ENCODE measurements around the gene BRIP1. TPM values are rescaled to one million over a fixed set of nuclear protein-coding genes. Genes with fewer than 3 reads are reported as not detected.

The BRIP1 gene
- total RNA-seq, 1 experiment from 2014 or later: 12.0 TPM

GRCh38 chr17:61809816-61810392 lies 53.4 kb downstream of the BRIP1 start:
- no peak for DNase-seq
- no peaks in the 10 kb centered on the region for H3K27me3 ChIP-seq (ENCODE audit: control insufficient read depth, insufficient read depth, low read length)
- H3K36me3 ChIP-seq (replicated peaks; ENCODE audit: control insufficient read depth, insufficient read depth, low read length): no peaks in the 10 kb centered on the region; the same call in 1 of the 2 replicates
- no peak overlapping the region for H3K4me3 ChIP-seq (ENCODE audit: insufficient read depth, low read depth, low read length)

- Histone ChIP-seq H3K4me3 (ENCODE audit: insufficient read depth, low read depth, low read length) (no peak overlapping the region), H3K27me3 (ENCODE audit: control insufficient read depth, insufficient read depth, low read length) (no peaks in the 10 kb centered on the region), H3K36me3 (replicated peaks; ENCODE audit: control insufficient read depth, insufficient read depth, low read length) (no peaks in the 10 kb centered on the region; the same call in 1 of the 2 replicates)
- no peak for DNase-seq
These were observed 54.9 kb downstream of the BRIP1 start for GRCh38 chr17:61808442-61808841.

GRCh38 chr17:61806936-61807335 lies 56.4 kb downstream of the BRIP1 start:
- DNase-seq: no peak
- H3K36me3 ChIP-seq (replicated peaks; ENCODE audit: control insufficient read depth, insufficient read depth, low read length): no peaks in the 10 kb centered on the region; the same call in 1 of the 2 replicates
- H3K27me3 ChIP-seq (ENCODE audit: control insufficient read depth, insufficient read depth, low read length): no peaks in the 10 kb centered on the region
- no peak overlapping the region for H3K4me3 ChIP-seq (ENCODE audit: insufficient read depth, low read depth, low read length)

- Histone ChIP-seq H3K4me3 (ENCODE audit: insufficient read depth, low read depth, low read length) (no peak overlapping the region), H3K27me3 (ENCODE audit: control insufficient read depth, insufficient read depth, low read length) (no peaks in the 10 kb centered on the region), H3K36me3 (replicated peaks; ENCODE audit: control insufficient read depth, insufficient read depth, low read length) (no peaks in the 10 kb centered on the region; the same call in 1 of the 2 replicates)
- DNase-seq: no peak
These were observed 57.1 kb downstream of the BRIP1 start for GRCh38 chr17:61806081-61806828.

GRCh38 chr17:61805399-61805798 lies 57.9 kb downstream of the BRIP1 start:
- no peak for DNase-seq
- H3K4me3 ChIP-seq (ENCODE audit: insufficient read depth, low read depth, low read length): no peak overlapping the region
- H3K27me3 ChIP-seq (ENCODE audit: control insufficient read depth, insufficient read depth, low read length): no peaks in the 10 kb centered on the region
- peaks cover 1% of the 10 kb centered on the region; the same call in 1 of the 2 replicates for H3K36me3 ChIP-seq (replicated peaks; ENCODE audit: control insufficient read depth, insufficient read depth, low read length)

- no peak for DNase-seq
- Histone ChIP-seq H3K36me3 (replicated peaks; ENCODE audit: control insufficient read depth, insufficient read depth, low read length) (peaks cover 3% of the 10 kb centered on the region; the same call in 1 of the 2 replicates), H3K27me3 (ENCODE audit: control insufficient read depth, insufficient read depth, low read length) (no peaks in the 10 kb centered on the region), H3K4me3 (ENCODE audit: insufficient read depth, low read depth, low read length) (no peak overlapping the region)
These were observed 59.5 kb downstream of the BRIP1 start for GRCh38 chr17:61803796-61804195.

GRCh38 chr17:61803216-61803615 lies 60.1 kb downstream of the BRIP1 start:
- DNase-seq: no peak
- no peaks in the 10 kb centered on the region for H3K27me3 ChIP-seq (ENCODE audit: control insufficient read depth, insufficient read depth, low read length)
- H3K4me3 ChIP-seq (ENCODE audit: insufficient read depth, low read depth, low read length): no peak overlapping the region
- peaks cover 3% of the 10 kb centered on the region; the same call in 1 of the 2 replicates for H3K36me3 ChIP-seq (replicated peaks; ENCODE audit: control insufficient read depth, insufficient read depth, low read length)

- Histone ChIP-seq H3K36me3 (replicated peaks; ENCODE audit: control insufficient read depth, insufficient read depth, low read length) (peaks cover 3% of the 10 kb centered on the region), H3K4me3 (ENCODE audit: insufficient read depth, low read depth, low read length) (no peak overlapping the region), H3K27me3 (ENCODE audit: control insufficient read depth, insufficient read depth, low read length) (no peaks in the 10 kb centered on the region)
- no peak for DNase-seq
These were observed 63.4 kb downstream of the BRIP1 start for GRCh38 chr17:61799812-61800484.

- no peak overlapping the region for H3K4me3 ChIP-seq (ENCODE audit: insufficient read depth, low read depth, low read length)
- H3K36me3 ChIP-seq (replicated peaks; ENCODE audit: control insufficient read depth, insufficient read depth, low read length): peaks cover 3% of the 10 kb centered on the region
- no peaks in the 10 kb centered on the region for H3K27me3 ChIP-seq (ENCODE audit: control insufficient read depth, insufficient read depth, low read length)
- DNase-seq: no peak
These were observed 66.0 kb downstream of the BRIP1 start for GRCh38 chr17:61797283-61797682.

- Histone ChIP-seq H3K4me3 (ENCODE audit: insufficient read depth, low read depth, low read length) (no peak overlapping the region), H3K36me3 (replicated peaks; ENCODE audit: control insufficient read depth, insufficient read depth, low read length) (peaks cover 2% of the 10 kb centered on the region), H3K27me3 (ENCODE audit: control insufficient read depth, insufficient read depth, low read length) (no peaks in the 10 kb centered on the region)
- DNase-seq: no peak
These were observed 67.8 kb downstream of the BRIP1 start for GRCh38 chr17:61795546-61795945.

- Histone ChIP-seq H3K4me3 (ENCODE audit: insufficient read depth, low read depth, low read length) (no peak overlapping the region), H3K27me3 (ENCODE audit: control insufficient read depth, insufficient read depth, low read length) (no peaks in the 10 kb centered on the region), H3K36me3 (replicated peaks; ENCODE audit: control insufficient read depth, insufficient read depth, low read length) (peaks cover under 1% of the 10 kb centered on the region)
- no peak for DNase-seq
These were observed 68.5 kb downstream of the BRIP1 start for GRCh38 chr17:61794792-61795191.

- no peak for DNase-seq
These were observed 69.1 kb downstream of the BRIP1 start for GRCh38 chr17:61794242-61794641.

GRCh38 chr17:61793565-61793964 lies 69.8 kb downstream of the BRIP1 start:
- no peaks in the 10 kb centered on the region for H3K27me3 ChIP-seq (ENCODE audit: control insufficient read depth, insufficient read depth, low read length)
- no peaks in the 10 kb centered on the region; the same call in none of the 2 replicates for H3K36me3 ChIP-seq (replicated peaks; ENCODE audit: control insufficient read depth, insufficient read depth, low read length)
- DNase-seq: no peak
- H3K4me3 ChIP-seq (ENCODE audit: insufficient read depth, low read depth, low read length): no peak overlapping the region

More at GRCh38 chr17:61794242-61794641, 69.1 kb downstream of the BRIP1 start:
- no peaks in the 10 kb centered on the region for H3K27me3 ChIP-seq (ENCODE audit: control insufficient read depth, insufficient read depth, low read length)
- no peaks in the 10 kb centered on the region; the same call in none of the 2 replicates for H3K36me3 ChIP-seq (replicated peaks; ENCODE audit: control insufficient read depth, insufficient read depth, low read length)
- H3K4me3 ChIP-seq (ENCODE audit: insufficient read depth, low read depth, low read length): no peak overlapping the region

- Histone ChIP-seq H3K4me3 (ENCODE audit: insufficient read depth, low read depth, low read length) (no peak overlapping the region), H3K36me3 (replicated peaks; ENCODE audit: control insufficient read depth, insufficient read depth, low read length) (no peaks in the 10 kb centered on the region), H3K27me3 (ENCODE audit: control insufficient read depth, insufficient read depth, low read length) (no peaks in the 10 kb centered on the region)
- no peak for DNase-seq
These were observed 73.5 kb downstream of the BRIP1 start for GRCh38 chr17:61789872-61790271.

- no peak for DNase-seq
- peaks cover 1% of the 10 kb centered on the region; the same call in 1 of the 2 replicates for H3K36me3 ChIP-seq (replicated peaks; ENCODE audit: control insufficient read depth, insufficient read depth, low read length)
- H3K4me3 ChIP-seq (ENCODE audit: insufficient read depth, low read depth, low read length): no peak overlapping the region
- H3K27me3 ChIP-seq (ENCODE audit: control insufficient read depth, insufficient read depth, low read length): no peaks in the 10 kb centered on the region
These were observed 77.2 kb downstream of the BRIP1 start for GRCh38 chr17:61786088-61786487.
